Head of caudate nucleus (tissue), 42 donors: ENCODE measurements around the gene TUT4.
A peak's percentile ranks its signal among the peaks of the same experiment; 100 is the strongest.

Experiments used
- DNase-seq, 42 donors: peaks; one replicate each; pipeline versions ENCODE4 v3.0.0 to v3.0.0-alpha.2; 2020 to 2021; ENCODE audit warnings: mixed read lengths in 7 of 42
- intact Hi-C: fragments of 100-400 bp; cut with DNase I; formaldehyde crosslinking; loops from one replicate; pipeline ENCODE4 v1.15.0; 2022

Gene TUT4

GRCh38 chr1:52427152-52427551 is 125.7 kb downstream of the TUT4 start:
- intact Hi-C loops = no loop called here
- no peak for DNase-seq

- intact Hi-C loops = no loop called here
- DNase-seq = no peak
Observed at GRCh38 chr1:52426371-52426770, 126.5 kb downstream of the TUT4 start.

- DNase-seq = no peak
- intact Hi-C loops = no loop called here
Observed at GRCh38 chr1:52424813-52425212, 128.1 kb downstream of the TUT4 start.

GRCh38 chr1:52424231-52424636 is 128.7 kb downstream of the TUT4 start:
- intact Hi-C loops = no loop called here
- no peak for DNase-seq

- intact Hi-C loops = no loop called here
- no peak for DNase-seq
Observed at GRCh38 chr1:52423771-52424170, 129.1 kb downstream of the TUT4 start.

GRCh38 chr1:52423055-52423454 is 129.8 kb downstream of the TUT4 start:
- intact Hi-C loops = no loop called here
- no peak for DNase-seq

- DNase-seq = no peak
- intact Hi-C loops = no loop called here
Observed at GRCh38 chr1:52420713-52421112, 132.2 kb downstream of the TUT4 start.

- intact Hi-C loops = no loop called here
- DNase-seq = no peak
Observed at GRCh38 chr1:52416811-52417210, 136.1 kb downstream of the TUT4 start.

GRCh38 chr1:52414942-52415341 is 137.9 kb downstream of the TUT4 start:
- intact Hi-C loops = no loop called here
- DNase-seq = no peak

GRCh38 chr1:52413410-52413989 is 139.4 kb downstream of the TUT4 start:
- intact Hi-C loops = no loop called here
- no peak for DNase-seq

GRCh38 chr1:52404975-52405338 is 147.9 kb downstream of the TUT4 start:
- intact Hi-C loops = loop anchor here (5.0 to 10.0 kb wide), 2 partner anchors 38 to 150 kb away; partner anchors contain the start of genes CC2D1B and TUT4
- no peak for DNase-seq

GRCh38 chr1:52404116-52404974 is 148.5 kb downstream of the TUT4 start, which contains the start of the genes ORC1 and PRPF38A:
TSS of gene ORC1 (minus strand) at chr1:52404423. CDS start at chr1:52402223, 2,200 bp downstream.
TSS of gene PRPF38A (plus strand) at chr1:52404602. CDS start at chr1:52404750, 148 bp downstream.
- intact Hi-C loops = loop anchor here (5.0 to 10.0 kb wide), 2 partner anchors 37 to 150 kb away; partner anchors contain the start of genes CC2D1B and TUT4

GRCh38 chr1:52403566-52404115 is 149.3 kb downstream of the TUT4 start:
- DNase-seq = peak in 4 of 42 donors; percentile 4 to 36 (median 8)
- intact Hi-C loops = loop anchor here (5.0 to 10.0 kb wide), 2 partner anchors 36 to 151 kb away; partner anchors contain the start of genes CC2D1B and TUT4

More at GRCh38 chr1:52404116-52404974, 148.5 kb downstream of the TUT4 start, which contains the start of the genes ORC1 and PRPF38A:
- peak; percentile 96 to 99 (median 98) for DNase-seq

GRCh38 chr1:52402860-52403240 is 150.0 kb downstream of the TUT4 start:
- intact Hi-C loops = loop anchor here (5.0 to 10.0 kb wide), 2 partner anchors 36 to 152 kb away; partner anchors contain the start of genes CC2D1B and TUT4
- no peak for DNase-seq

- intact Hi-C loops = loop anchor here (5.0 to 10.0 kb wide), 2 partner anchors 33 to 155 kb away; partner anchors contain the start of genes CC2D1B and TUT4
Observed at GRCh38 chr1:52400131-52400530, 152.8 kb downstream of the TUT4 start.

GRCh38 chr1:52399629-52400028 is 153.3 kb downstream of the TUT4 start:
- intact Hi-C loops = loop anchor here (5.0 to 10.0 kb wide), 2 partner anchors 32 to 155 kb away; partner anchors contain the start of genes CC2D1B and TUT4

More at GRCh38 chr1:52400131-52400530, 152.8 kb downstream of the TUT4 start:
- DNase-seq = no peak

GRCh38 chr1:52393174-52393573 is 159.7 kb downstream of the TUT4 start:
- intact Hi-C loops = no loop called here
- DNase-seq = no peak

More at GRCh38 chr1:52399629-52400028, 153.3 kb downstream of the TUT4 start:
- no peak for DNase-seq

GRCh38 chr1:52386458-52386857 is 166.4 kb downstream of the TUT4 start:
- intact Hi-C loops = no loop called here
- no peak for DNase-seq

- DNase-seq = no peak
- intact Hi-C loops = no loop called here
Observed at GRCh38 chr1:52385376-52385775, 167.5 kb downstream of the TUT4 start.
